ENCODE results near the gene SZT2. TPM values are rescaled to one million over a fixed set of nuclear protein-coding genes. Genes with fewer than 3 reads are reported as not detected.

Gene SZT2
- total RNA-seq, 2 donors from 2014 or later, result 25.9 to 61.6 TPM

DNA sequence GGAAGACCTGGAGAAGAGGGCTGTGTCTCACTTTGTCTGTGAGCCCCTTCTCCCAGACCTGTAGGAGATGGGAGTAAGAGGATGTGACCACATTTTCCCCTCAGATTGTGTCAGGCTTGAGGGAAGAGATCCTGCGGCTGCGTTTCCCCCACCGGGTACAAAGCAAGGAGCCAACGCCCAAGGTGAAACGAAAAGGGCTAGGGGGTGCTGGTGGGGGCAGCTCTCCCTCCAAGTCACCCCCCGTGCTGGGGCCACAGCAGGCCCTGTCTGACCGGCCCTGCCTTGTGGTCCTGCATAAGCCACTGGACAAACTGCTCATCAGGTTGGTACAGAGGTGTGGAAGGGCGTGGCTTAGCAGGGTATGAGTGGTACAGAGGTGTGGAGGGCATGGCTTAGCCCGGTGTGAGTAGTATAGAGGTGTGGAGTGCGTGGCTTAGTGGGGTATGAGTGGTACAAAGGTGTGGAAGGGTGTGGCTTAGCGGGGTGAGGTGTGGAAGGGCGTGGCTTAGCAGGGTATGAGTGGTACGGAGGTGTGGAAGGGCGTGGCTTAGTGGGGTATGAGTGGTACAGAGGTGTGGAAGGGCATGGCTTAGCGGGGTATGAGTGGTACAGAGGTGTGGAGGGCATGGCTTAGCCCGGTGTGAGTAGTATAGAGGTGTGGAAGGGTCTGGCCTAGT, 33.4 kb downstream of the SZT2 start:
- intact Hi-C loops (cut with DNase I), result no loop called here
- TF ChIP-seq, protein P1, sequence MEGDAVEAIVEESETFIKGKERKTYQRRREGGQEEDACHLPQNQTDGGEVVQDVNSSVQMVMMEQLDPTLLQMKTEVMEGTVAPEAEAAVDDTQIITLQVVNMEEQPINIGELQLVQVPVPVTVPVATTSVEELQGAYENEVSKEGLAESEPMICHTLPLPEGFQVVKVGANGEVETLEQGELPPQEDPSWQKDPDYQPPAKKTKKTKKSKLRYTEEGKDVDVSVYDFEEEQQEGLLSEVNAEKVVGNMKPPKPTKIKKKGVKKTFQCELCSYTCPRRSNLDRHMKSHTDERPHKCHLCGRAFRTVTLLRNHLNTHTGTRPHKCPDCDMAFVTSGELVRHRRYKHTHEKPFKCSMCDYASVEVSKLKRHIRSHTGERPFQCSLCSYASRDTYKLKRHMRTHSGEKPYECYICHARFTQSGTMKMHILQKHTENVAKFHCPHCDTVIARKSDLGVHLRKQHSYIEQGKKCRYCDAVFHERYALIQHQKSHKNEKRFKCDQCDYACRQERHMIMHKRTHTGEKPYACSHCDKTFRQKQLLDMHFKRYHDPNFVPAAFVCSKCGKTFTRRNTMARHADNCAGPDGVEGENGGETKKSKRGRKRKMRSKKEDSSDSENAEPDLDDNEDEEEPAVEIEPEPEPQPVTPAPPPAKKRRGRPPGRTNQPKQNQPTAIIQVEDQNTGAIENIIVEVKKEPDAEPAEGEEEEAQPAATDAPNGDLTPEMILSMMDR (IDR thresholded peaks at IDR 0.05), result no peak
- no peak for TF ChIP-seq POLR2A (IDR thresholded peaks at IDR 0.05)
- no peak for ATAC-seq

DNA sequence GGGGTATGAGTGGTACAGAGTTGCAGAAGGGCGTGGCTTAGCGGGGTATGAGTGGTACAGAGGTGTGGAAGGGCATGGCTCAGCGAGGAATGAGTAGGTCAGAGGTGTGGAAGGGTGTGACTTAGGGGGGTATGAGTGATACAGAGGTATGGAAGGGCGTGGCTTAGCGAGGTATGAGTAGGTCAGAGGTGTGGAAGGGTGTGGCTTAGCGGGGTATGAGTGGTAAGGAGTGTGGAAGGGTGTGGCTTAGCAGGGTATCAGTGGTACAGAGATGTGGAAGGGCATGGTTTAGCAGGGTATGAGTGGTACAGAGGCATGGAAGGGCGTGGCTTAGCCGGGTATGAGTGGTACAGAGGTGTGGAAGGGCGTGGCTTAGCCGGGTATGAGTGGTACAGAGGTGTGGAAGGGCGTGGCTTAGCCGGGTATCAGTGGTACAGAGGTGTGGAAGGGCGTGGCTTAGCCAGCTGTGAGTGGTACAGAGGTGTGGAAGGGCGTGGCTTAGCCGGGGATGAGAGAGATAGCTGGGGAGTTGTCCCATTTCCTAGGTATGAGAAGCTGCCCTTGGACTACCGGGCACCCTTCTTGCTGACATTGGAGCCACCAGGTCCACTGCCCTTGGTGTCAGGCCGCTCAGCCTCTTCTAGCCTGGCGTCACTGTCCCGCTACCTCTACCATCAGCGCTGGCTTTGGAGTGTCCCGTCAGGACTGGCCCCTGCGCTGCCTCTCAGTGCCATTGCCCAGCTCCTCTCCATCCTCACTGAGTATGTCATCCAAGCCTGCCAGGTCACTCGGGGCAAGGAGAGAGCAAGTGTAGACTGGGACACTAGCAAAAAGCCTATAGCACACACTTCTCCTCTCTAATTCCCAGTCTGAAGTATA, 34.2 kb downstream of the SZT2 start:
- no peak for DNase-seq
- Histone ChIP-seq H3K27ac (no peak overlapping the region), H3K36me3 (replicated peaks in 1 of 2; ENCODE audit: insufficient read depth in 1 of 2, low read depth in 2 of 2) (peaks cover 5 to 71% of the 10 kb centered on the region in 2 donors), H3K4me1 (no peaks in the 10 kb centered on the region), H3K27me3 (no peaks in the 10 kb centered on the region), H3K4me3 (no peak overlapping the region), H3K9me3 (no peaks in the 10 kb centered on the region)
- intact Hi-C loops (cut with DNase I), result no loop called here
- 82 to 84% methylated on average over 23 of the region's 23 CpGs for whole genome bisulfite sequencing, 2 donors
- no peak for ATAC-seq
- TF ChIP-seq, protein P1 (IDR thresholded peaks at IDR 0.05), result no peak
- no peak for TF ChIP-seq POLR2A (IDR thresholded peaks at IDR 0.05)

More for the DNA sequence above, 33.4 kb downstream of the SZT2 start:
- Histone ChIP-seq H3K27ac (no peak overlapping the region), H3K4me3 (no peak overlapping the region), H3K9me3 (no peaks in the 10 kb centered on the region), H3K27me3 (no peaks in the 10 kb centered on the region), H3K36me3 (replicated peaks in 1 of 2; ENCODE audit: insufficient read depth in 1 of 2, low read depth in 2 of 2) (peaks cover 5 to 71% of the 10 kb centered on the region in 2 donors), H3K4me1 (no peaks in the 10 kb centered on the region)
- DNase-seq, result no peak
- WGBS, 2 donors, result 93% methylated on average over 16 of the region's 16 CpGs

- DNase-seq (no peak), ATAC-seq (no peak)
- Histone ChIP-seq H3K9me3 (no peaks in the 10 kb centered on the region), H3K4me1 (no peaks in the 10 kb centered on the region), H3K27ac (no peak overlapping the region), H3K36me3 (replicated peaks in 1 of 2; ENCODE audit: insufficient read depth in 1 of 2, low read depth in 2 of 2) (peaks cover 5 to 71% of the 10 kb centered on the region in 2 donors), H3K27me3 (no peaks in the 10 kb centered on the region), H3K4me3 (no peak overlapping the region)
- 83 to 89% methylated on average over 4 of the region's 4 CpGs for WGBS, 2 donors
- intact Hi-C loops (cut with DNase I), result no loop called here
- no peak for TF ChIP-seq POLR2A (IDR thresholded peaks at IDR 0.05)
- TF ChIP-seq, protein P1 (IDR thresholded peaks at IDR 0.05), result no peak
These were observed 35.3 kb downstream of the SZT2 start for GRCh38 chr1:43425045-43425444.

GRCh38 chr1:43426221-43426620, 36.5 kb downstream of the SZT2 start:
- DNase-seq, result no peak
- WGBS, 2 donors, result 85 to 93% methylated on average over 11 of the region's 11 CpGs
- Histone ChIP-seq H3K27me3 (no peaks in the 10 kb centered on the region), H3K4me3 (no peak overlapping the region), H3K36me3 (replicated peaks in 1 of 2; ENCODE audit: insufficient read depth in 1 of 2, low read depth in 2 of 2) (peaks cover 5 to 66% of the 10 kb centered on the region in 2 donors), H3K4me1 (no peaks in the 10 kb centered on the region), H3K27ac (no peak overlapping the region), H3K9me3 (no peaks in the 10 kb centered on the region)
- ATAC-seq, result no peak
- intact Hi-C loops (cut with DNase I), result no loop called here
- TF ChIP-seq, protein P1 (IDR thresholded peaks at IDR 0.05), result no peak
- no peak for TF ChIP-seq POLR2A (IDR thresholded peaks at IDR 0.05)
